ENCODE results near the gene SLC22A9.

The SLC22A9 gene

DNA sequence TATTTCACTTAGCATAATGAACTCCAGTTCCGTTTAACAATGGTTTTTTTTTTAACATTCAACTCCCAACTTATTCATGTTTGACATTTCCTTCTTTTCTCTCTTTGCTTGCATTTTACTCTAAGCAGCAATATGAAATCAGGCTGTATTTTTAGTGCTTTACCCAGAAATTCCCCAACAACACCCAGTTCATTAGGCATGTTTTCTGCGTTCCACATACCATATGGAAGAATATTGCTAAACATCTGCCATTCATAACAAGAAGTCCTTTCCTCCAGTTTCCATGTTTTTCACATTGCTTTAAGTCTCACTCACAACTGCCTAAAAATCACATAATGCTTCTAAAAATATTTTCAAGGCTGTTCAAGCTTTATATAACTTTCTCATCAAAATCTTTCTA is 75.5 kb downstream of the SLC22A9 start:
- DNase-seq = no peak

DNA sequence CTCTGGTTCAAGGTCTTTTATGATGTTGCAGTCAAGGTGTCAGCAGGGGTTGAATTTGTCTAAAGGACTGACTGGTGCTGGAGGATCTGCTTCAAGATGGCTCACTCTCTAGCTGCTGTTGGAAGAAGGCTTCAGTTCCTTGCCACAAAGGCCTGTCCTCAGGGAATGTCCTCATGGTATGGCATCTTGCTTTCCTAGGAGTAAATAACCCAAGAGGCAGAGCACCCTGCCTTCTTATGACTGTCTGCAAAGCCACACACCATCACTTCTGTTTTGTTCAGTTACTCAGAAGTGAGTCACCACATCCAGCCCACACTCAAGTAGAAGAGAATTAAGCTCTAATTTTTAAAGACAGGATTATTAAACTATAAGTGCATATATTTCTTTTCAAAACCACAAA is 76.1 kb downstream of the SLC22A9 start:
- DNase-seq = no peak

DNA sequence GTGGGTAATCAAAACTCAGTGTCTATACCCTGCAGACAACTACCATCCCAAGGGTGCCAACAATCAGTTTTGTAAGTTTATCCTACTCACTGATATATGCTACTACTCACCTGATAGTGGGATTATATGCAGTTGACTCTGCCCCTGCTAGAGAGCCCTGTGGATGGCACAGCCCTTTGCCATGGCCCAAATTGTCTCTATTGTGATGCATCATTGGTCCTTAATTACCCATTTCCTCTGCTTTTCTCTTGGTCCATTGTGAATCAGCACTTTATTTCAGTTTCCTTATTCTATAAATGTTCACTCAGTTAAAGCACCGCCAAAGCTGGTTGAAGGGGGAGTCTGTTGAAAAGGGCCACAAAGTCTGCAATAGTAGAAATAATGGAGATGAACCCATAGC is 79.1 kb downstream of the SLC22A9 start:
- no peak for DNase-seq

DNA sequence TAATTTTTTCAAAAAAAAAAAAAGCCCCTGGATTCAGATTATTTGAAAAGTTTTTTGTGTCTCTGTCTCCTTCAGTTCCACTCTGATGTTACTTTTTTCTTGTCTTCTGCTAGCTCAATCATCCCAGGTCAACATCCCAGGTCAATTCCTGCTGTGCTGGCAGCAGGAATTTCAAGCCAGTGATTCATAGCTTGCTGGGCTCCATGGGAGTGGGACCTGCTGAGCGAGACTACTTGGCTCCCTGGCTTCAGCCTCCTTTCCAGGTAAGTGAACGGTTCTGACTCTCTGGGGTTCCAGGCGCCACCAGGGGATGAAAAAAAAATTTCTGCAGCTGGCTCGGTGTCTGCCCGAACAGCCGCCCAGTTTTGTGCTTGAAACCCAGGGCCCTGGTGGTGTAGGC is 90.0 kb downstream of the SLC22A9 start:
- DNase-seq = no peak

Data from bone marrow (tissue), 2 donors.